WTC11 (cell line): ENCODE results near the gene LIX1L. TPM values are rescaled to one million over a fixed set of nuclear protein-coding genes. Genes with fewer than 3 reads are reported as not detected.
A peak's percentile ranks its signal among the peaks of the same experiment; 100 is the strongest.

Experiments used
- ATAC-seq: fragments of 200-7000 bp; cut with Tn5 transposase; 2 replicates; pipeline ENCODE4 v1.10.0; 2021; ENCODE audit warnings: mild to moderate bottlenecking, moderate library complexity
- CTCF ChIA-PET: fragments of 300-600 bp; sonication (Branson Sonifier 250); formaldehyde crosslinking; loops from one replicate; lab custom pipeline; 2021; ENCODE audit warnings: antibody characterized with exemption; lab: Charles Lee
- POLR2A ChIA-PET: fragments of 350-600 bp; sonication (Branson Sonifier 250); formaldehyde crosslinking; loops from one replicate; lab custom pipeline; 2021; ENCODE audit warnings: antibody characterized with exemption; lab: Charles Lee
- DNase-seq: peaks from one replicate; pipeline ENCODE4 v3.0.0; 2021; ENCODE audit warnings: low spot score
- H3K27ac Mint-ChIP-seq: 2 replicates; pipeline ENCODE4 v1.8.0; 2021; ENCODE audit warnings: mixed read lengths
- H3K27me3 Mint-ChIP-seq: 2 replicates; pipeline ENCODE4 v1.8.0; 2021; ENCODE audit warnings: low read depth, mild to moderate bottlenecking, moderate library complexity, mixed read lengths
- H3K36me3 Mint-ChIP-seq: 2 replicates; pipeline ENCODE4 v1.8.0; 2021; ENCODE audit warnings: mixed read lengths
- H3K4me1 Mint-ChIP-seq: 2 replicates; pipeline ENCODE4 v1.8.0; 2022; ENCODE audit warnings: mixed read lengths
- H3K4me3 Mint-ChIP-seq: 2 replicates; pipeline ENCODE4 v1.8.0; 2021; ENCODE audit warnings: mild to moderate bottlenecking, moderate library complexity, mixed read lengths
- H3K9me3 Mint-ChIP-seq: 2 replicates; pipeline ENCODE4 v1.8.0; 2021; ENCODE audit warnings: mixed read lengths
- AFF4 ChIP-seq: sonication (generic); formaldehyde crosslinking; IDR thresholded peaks from 2 replicates; pipeline ENCODE4 v1.8.1; 2023; ENCODE audit warnings: mild to moderate bottlenecking, missing genetic modification reagents, borderline replicate concordance
- ATF1 ChIP-seq: sonication (generic); formaldehyde crosslinking; IDR thresholded peaks from 2 replicates; pipeline ENCODE4 v1.8.1; 2023; ENCODE audit warnings: mild to moderate bottlenecking, moderate library complexity, missing genetic modification reagents
- E2F4 ChIP-seq: sonication (generic); formaldehyde crosslinking; IDR thresholded peaks from 2 replicates; pipeline ENCODE4 v1.8.1; 2022; ENCODE audit warnings: low read depth, mild to moderate bottlenecking, moderate library complexity, missing genetic modification reagents, borderline replicate concordance
- ELF4 ChIP-seq: sonication (generic); formaldehyde crosslinking; IDR thresholded peaks from 2 replicates; pipeline ENCODE4 v1.8.1; 2022; ENCODE audit warnings: low read depth, mild to moderate bottlenecking, moderate library complexity, missing genetic modification reagents
- FOXJ3 ChIP-seq: sonication (generic); formaldehyde crosslinking; IDR thresholded peaks from 2 replicates; pipeline ENCODE4 v1.9.0; 2021; ENCODE audit warnings: missing genetic modification reagents, mild to moderate bottlenecking, borderline replicate concordance
- FOXK1 ChIP-seq: sonication (generic); formaldehyde crosslinking; IDR thresholded peaks from 2 replicates; pipeline ENCODE4 v1.8.0; 2022; ENCODE audit warnings: mild to moderate bottlenecking, moderate library complexity, missing genetic modification reagents
- FOXP1 ChIP-seq: sonication (generic); formaldehyde crosslinking; IDR thresholded peaks from 2 replicates; pipeline ENCODE4 v1.8.0; 2022; ENCODE audit warnings: missing genetic modification reagents, mild to moderate bottlenecking, moderate library complexity, borderline replicate concordance
- JUN ChIP-seq: sonication (generic); formaldehyde crosslinking; IDR thresholded peaks from 2 replicates; pipeline ENCODE4 v1.8.0; 2023; ENCODE audit warnings: mild to moderate bottlenecking, missing genetic modification reagents
- MXD4 ChIP-seq: fragments of 250-450 bp; sonication (Bioruptor Pico); IDR thresholded peaks from 2 replicates; pipeline ENCODE4 v1.8.0; 2021; ENCODE audit warnings: mild to moderate bottlenecking, moderate library complexity, borderline replicate concordance
- NR3C1 ChIP-seq: sonication (generic); formaldehyde crosslinking; conservative IDR thresholded peaks from 2 replicates; pipeline ENCODE4 v1.8.1; 2023; ENCODE audit warnings: low read depth, mild to moderate bottlenecking, missing genetic modification reagents
- RELA ChIP-seq: sonication (generic); formaldehyde crosslinking; IDR thresholded peaks from 2 replicates; pipeline ENCODE4 v1.8.1; 2022; ENCODE audit warnings: missing genetic modification reagents, mild to moderate bottlenecking, borderline replicate concordance
- SOX15 ChIP-seq: fragments of 250-450 bp; sonication (Bioruptor Pico); IDR thresholded peaks from 2 replicates; pipeline ENCODE4 v1.9.0; 2021; ENCODE audit warnings: mild to moderate bottlenecking
- TEAD1 ChIP-seq: sonication (generic); formaldehyde crosslinking; IDR thresholded peaks from 2 replicates; pipeline ENCODE4 v1.8.0; 2022; ENCODE audit warnings: mild to moderate bottlenecking, missing genetic modification reagents
- USF2 ChIP-seq: sonication (generic); formaldehyde crosslinking; IDR thresholded peaks from 2 replicates; pipeline ENCODE4 v1.8.1; 2023; ENCODE audit warnings: mild to moderate bottlenecking, missing genetic modification reagents, moderate library complexity
- ZNF219 ChIP-seq: sonication (generic); formaldehyde crosslinking; IDR thresholded peaks from 2 replicates; pipeline ENCODE4 v1.8.0; 2023; ENCODE audit warnings: missing genetic modification reagents, mild to moderate bottlenecking, borderline replicate concordance
- total RNA-seq: library from RNA; stranded (reverse); gene quantifications from 3 replicates; pipeline ENCODE4 v1.2.3, GENCODE V29; 2021
- TF ChIP-seq, protein P1 (sequence below): sonication (generic); formaldehyde crosslinking; IDR thresholded peaks from 2 replicates; pipeline ENCODE4 v1.8.0; 2022; ENCODE audit warnings: missing genetic modification reagents

LIX1L gene
- total RNA-seq, 1 experiment from 2014 or later = 3.0 TPM

DNA sequence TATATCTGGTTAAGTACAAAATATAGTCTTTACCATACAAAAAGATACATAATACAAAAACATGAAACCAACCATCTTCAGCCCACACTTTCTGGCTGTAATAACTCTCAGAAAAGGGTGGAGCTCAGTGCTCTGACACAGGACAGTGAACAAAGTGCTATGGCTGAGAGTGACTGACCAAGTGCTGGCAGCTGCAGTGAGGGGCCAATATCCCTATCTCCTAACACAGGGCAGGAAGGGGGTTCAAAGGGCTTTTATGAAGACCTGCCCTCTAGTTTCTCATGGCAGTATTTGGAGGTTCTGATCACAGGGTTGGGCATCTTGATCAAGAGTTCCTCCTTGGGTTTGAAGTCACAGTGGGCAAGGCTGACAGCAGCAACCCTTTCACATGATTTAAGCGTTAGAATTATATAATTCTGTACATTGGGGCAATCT, 34.7 kb upstream of the LIX1L start:
- DNase-seq (no peak), ATAC-seq (no peak)
- H3K27me3 Mint-ChIP-seq = no peaks in the 10 kb centered on the region
- H3K4me3 Mint-ChIP-seq = peak overlapping the region; percentile 98
- no peaks in the 10 kb centered on the region for H3K9me3 Mint-ChIP-seq
- ChIA-PET POLR2A (interaction anchor here (1.4 kb wide), 1 partner anchor 13 kb away, joined by 4 read pairs; no protein-coding TSS in a partner anchor), CTCF (interaction anchor here (0.9 to 3.0 kb wide), 3 partner anchors 13 to 101 kb away, joined by 4 to 21 read pairs (median 12); no protein-coding TSS in a partner anchor)
- H3K36me3 Mint-ChIP-seq = peaks cover 41% of the 10 kb centered on the region
- peak overlapping the region; percentile 80 for H3K27ac Mint-ChIP-seq
- H3K4me1 Mint-ChIP-seq = peaks cover 56% of the 10 kb centered on the region
- TF ChIP-seq RELA (CRISPR knock-in tag) = no peak
- no peak for TF ChIP-seq ZNF219 (CRISPR knock-in tag)
- no peak for TF ChIP-seq FOXP1 (CRISPR knock-in tag)
- no peak for TF ChIP-seq TEAD1
- TF ChIP-seq ELF4 (CRISPR knock-in tag) = no peak
- no peak for TF ChIP-seq FOXJ3 (CRISPR knock-in tag)
- no peak for TF ChIP-seq ATF1
- no peak for TF ChIP-seq USF2 (CRISPR knock-in tag)
- TF ChIP-seq SOX15 = no peak
- no peak for TF ChIP-seq E2F4 (CRISPR knock-in tag)
- TF ChIP-seq JUN = no peak
- no peak for TF ChIP-seq NR3C1 (CRISPR knock-in tag)
- TF ChIP-seq FOXK1 (CRISPR knock-in tag) = no peak
- no peak for TF ChIP-seq AFF4
- TF ChIP-seq, protein P1, sequence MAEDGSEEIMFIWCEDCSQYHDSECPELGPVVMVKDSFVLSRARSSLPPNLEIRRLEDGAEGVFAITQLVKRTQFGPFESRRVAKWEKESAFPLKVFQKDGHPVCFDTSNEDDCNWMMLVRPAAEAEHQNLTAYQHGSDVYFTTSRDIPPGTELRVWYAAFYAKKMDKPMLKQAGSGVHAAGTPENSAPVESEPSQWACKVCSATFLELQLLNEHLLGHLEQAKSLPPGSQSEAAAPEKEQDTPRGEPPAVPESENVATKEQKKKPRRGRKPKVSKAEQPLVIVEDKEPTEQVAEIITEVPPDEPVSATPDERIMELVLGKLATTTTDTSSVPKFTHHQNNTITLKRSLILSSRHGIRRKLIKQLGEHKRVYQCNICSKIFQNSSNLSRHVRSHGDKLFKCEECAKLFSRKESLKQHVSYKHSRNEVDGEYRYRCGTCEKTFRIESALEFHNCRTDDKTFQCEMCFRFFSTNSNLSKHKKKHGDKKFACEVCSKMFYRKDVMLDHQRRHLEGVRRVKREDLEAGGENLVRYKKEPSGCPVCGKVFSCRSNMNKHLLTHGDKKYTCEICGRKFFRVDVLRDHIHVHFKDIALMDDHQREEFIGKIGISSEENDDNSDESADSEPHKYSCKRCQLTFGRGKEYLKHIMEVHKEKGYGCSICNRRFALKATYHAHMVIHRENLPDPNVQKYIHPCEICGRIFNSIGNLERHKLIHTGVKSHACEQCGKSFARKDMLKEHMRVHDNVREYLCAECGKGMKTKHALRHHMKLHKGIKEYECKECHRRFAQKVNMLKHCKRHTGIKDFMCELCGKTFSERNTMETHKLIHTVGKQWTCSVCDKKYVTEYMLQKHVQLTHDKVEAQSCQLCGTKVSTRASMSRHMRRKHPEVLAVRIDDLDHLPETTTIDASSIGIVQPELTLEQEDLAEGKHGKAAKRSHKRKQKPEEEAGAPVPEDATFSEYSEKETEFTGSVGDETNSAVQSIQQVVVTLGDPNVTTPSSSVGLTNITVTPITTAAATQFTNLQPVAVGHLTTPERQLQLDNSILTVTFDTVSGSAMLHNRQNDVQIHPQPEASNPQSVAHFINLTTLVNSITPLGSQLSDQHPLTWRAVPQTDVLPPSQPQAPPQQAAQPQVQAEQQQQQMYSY (CRISPR knock-in tag) = no peak
- TF ChIP-seq MXD4 (CRISPR knock-in tag) = no peak
